Jurkat, Clone E6-1 (cell line): Measurements from ENCODE around the gene RPTOR.
"Not testable (repeated sequence)": the region's sequence is repeated elsewhere in the genome, so short reads cannot be mapped to it uniquely, and the experiment has no call there.

ENCODE experiments used
- DNase-seq: peaks from one replicate; pipeline ENCODE4 v3.0.0-alpha.2; 2011; ENCODE audit warnings: low read depth, low spot score
- H3K4me3 ChIP-seq: 2 replicates; pipeline ENCODE4 v1.5.1; 2011; ENCODE audit warnings: mild to moderate bottlenecking, low read length, control low read depth, moderate library complexity

The RPTOR gene

DNA sequence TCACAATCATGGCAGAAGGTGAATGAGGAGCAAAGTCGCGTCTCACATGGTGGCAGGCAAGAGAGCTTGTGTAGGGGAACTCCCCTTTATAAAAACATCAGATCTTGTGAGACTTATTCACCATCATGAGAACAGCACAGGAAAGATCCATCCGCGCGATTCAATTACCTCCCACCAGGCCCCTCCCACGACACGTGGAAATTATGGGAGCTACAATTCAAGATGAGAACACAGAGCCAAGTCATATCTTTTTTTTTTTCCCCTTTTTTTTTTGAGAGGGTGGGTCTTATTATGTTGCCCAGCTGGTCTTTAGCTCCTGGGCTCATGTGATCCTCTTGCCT is 60.0 kb downstream of the RPTOR start:
- DNase-seq = no peak
- no peak overlapping the region for H3K4me3 ChIP-seq

GRCh38 chr17:80605326-80606066 is 60.9 kb downstream of the RPTOR start:
- DNase-seq = no peak
- no peak overlapping the region for H3K4me3 ChIP-seq

- DNase-seq = no peak
- H3K4me3 ChIP-seq = no peak overlapping the region
Measured at GRCh38 chr17:80608326-80608725, 63.7 kb downstream of the RPTOR start.

GRCh38 chr17:80609757-80610156 is 65.1 kb downstream of the RPTOR start:
- DNase-seq = no peak
- no peak overlapping the region for H3K4me3 ChIP-seq

DNA sequence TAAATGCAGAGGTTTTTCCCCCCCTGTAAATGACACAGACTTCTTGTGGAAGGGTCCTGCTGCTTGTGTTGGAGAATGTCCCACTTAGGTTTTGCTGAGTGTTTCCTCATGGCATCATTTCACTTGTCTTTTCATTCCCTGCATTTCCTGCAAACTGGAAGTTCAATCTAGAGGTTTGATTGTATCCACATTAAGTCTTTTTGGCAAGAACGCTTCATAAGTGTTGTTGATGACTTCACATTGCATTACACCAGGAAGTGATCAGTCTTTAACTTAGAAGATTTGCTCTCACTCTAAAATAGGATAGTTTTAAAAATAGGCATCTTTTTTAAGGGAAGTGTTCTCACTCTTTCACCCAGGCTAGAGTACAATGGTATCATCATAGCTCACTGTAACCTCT is 67.2 kb downstream of the RPTOR start:
- H3K4me3 ChIP-seq = no peak overlapping the region
- DNase-seq = no peak

- no peak for DNase-seq
- no peak overlapping the region for H3K4me3 ChIP-seq
Measured at GRCh38 chr17:80612997-80613731, 68.5 kb downstream of the RPTOR start.

- H3K4me3 ChIP-seq = no peak overlapping the region
- DNase-seq = no peak
Measured at GRCh38 chr17:80613732-80614071, 69.1 kb downstream of the RPTOR start.

GRCh38 chr17:80614332-80615047 is 69.9 kb downstream of the RPTOR start:
- no peak overlapping the region for H3K4me3 ChIP-seq
- DNase-seq = peak; percentile 60

DNA sequence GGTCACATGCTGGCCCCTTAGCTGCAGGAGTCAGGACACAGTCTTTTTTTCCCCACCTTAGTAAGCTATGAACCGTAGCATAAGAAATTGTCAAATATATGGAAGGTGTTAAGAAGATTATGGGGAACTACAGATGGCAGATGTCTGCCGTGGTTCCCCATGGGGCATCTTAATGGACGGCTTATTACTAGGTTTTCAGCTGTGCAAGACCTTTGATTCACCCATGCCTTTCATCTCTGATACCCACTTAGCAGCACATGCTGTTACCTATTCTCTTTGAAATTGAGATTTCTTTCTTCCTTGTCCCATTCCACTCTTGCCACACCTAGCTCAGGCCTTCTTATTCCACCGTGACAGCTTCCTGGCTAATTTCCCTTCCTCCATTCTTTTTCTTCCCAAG is 70.7 kb downstream of the RPTOR start:
- no peak for DNase-seq
- no peak overlapping the region for H3K4me3 ChIP-seq

GRCh38 chr17:80616705-80617104 is 72.1 kb downstream of the RPTOR start:
- DNase-seq = no peak
- H3K4me3 ChIP-seq = no peak overlapping the region

GRCh38 chr17:80618304-80618703 is 73.7 kb downstream of the RPTOR start:
- no peak overlapping the region for H3K4me3 ChIP-seq
- DNase-seq = no peak

DNA sequence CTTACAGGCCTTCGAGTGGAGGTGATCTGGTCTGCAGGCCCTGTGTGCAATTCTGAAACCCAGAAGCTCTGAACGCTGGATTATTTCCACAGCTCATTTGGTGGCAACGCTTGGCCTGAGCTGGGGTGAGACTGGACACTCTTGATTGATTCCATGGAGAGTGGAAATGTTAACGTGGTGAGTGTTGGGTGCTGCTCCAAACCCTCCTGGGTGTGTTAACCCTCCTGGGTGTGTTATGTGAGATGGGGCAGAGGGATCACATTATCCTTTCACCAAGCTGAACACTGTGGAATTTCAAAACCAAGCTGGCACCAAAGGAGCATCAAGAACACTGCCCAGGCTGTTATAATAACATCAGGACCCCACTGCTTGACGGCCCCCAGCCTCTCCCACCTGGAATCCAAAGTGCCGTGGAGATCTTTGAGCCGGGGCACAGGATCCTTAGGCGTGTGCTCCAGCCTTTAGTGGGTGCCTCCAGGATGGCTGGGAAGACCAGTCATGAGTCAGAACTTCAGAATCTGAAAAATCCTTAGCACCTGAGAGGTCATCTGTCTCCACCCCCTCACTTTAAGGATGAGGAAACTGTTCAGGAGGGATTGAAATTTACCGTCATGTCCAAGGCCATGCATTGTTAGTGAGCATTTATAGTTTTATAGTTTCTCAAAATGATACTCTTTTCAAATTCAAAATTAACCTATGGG is 75.0 kb downstream of the RPTOR start:
- DNase-seq = no peak

DNA sequence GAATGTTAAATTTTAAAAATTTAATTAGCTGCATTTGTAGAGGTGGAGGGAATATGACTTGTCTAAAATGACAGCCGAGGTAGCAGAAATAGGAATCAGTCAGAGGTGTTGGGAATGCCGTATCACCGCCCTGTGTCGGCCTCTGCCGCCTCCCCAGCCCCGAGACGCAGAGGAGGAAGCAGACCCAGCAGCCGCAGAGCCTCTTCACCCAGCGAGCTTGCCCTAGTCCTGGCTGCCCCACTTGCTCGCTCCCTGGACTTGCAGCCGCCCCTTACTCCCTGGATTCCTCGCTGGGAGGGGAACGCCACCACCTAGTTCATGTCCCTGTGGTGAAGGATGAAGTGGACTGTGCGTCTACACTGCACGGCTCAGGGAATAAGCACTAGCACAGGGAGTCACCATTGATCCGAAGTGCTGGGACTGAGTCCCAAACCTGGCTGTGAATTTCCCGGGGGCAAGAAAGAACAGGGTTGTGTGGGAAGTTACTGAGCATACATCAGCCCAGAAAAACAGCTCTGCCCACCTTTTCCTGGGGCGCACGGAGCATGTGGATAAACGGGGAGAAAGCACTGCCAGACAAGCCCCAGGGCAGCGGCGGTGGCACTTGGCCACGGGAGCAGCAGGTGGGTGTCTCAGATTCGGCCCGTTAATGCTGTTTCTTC is 76.8 kb downstream of the RPTOR start:
- peak overlapping the region; percentile 21 for H3K4me3 ChIP-seq
- no peak for DNase-seq

More for the DNA sequence above, 75.0 kb downstream of the RPTOR start:
- H3K4me3 ChIP-seq = no peak overlapping the region

DNA sequence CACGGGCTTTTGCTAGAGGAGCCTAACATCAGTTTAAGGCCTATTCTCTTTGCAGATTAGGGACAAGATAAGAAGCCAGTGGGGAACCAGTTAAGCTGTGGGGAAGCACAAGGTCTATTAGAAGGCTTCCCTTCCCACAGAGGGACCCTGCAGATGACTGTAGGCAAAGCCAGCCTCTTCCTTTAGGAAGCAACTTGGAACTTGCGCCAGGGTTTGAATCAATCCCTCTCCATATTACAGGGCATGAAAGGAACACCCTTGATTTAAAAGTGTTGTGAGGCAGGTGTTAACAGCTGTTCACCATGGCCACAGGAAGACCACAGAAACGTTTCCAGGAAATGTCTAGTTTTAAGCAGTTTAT is 77.3 kb downstream of the RPTOR start:
- H3K4me3 ChIP-seq = peak overlapping the region; percentile 21
- peak; percentile 48 for DNase-seq

DNA sequence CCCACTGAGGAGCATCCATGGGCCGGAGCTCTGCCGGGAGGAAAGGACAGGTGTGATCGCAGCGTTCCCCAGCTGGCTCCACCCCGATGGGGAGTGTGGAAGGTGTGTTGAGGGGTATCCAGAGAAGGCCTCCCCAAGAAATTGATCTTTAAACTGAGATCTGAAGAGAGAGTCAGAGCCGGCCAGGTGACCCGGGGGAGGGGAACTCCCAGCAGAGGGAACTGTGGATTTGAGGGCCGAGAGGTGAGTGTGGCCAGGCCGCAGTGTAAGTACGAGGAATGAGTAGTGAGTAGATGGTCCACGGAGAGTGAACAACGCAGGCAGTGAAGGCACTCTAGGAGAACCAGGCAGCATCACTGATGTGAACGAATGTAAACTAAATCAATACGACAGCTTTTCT is 80.2 kb downstream of the RPTOR start:
- DNase-seq = no peak
- H3K4me3 ChIP-seq = no peak overlapping the region

DNA sequence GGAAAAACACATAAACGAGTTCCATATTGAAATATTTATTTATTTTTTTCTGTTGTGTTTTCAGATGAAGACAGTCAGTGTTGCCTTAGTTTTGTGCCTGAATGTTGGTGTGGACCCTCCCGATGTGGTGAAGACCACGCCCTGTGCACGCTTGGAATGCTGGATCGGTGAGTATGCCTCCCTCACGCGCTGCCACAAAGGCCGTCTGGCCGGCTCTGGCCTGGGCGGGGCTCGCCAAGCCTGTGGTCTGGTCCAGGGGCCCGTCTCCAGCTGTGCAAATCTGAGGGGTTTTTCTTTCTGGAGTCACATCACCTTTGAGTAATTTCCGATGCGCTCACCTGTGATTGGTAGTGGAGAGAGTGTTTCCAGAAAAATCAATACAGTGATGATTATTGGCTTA is 81.0 kb downstream of the RPTOR start:
- DNase-seq = no peak
- no peak overlapping the region for H3K4me3 ChIP-seq

- H3K4me3 ChIP-seq = not testable (repeated sequence)
Measured at GRCh38 chr17:80628881-80629280, 84.2 kb downstream of the RPTOR start.

GRCh38 chr17:80629298-80630028 is 84.8 kb downstream of the RPTOR start:
- H3K4me3 ChIP-seq = no peak overlapping the region
- no peak for DNase-seq

More at GRCh38 chr17:80628881-80629280, 84.2 kb downstream of the RPTOR start:
- not testable (repeated sequence) for DNase-seq
